ENCODE results near the gene SMIM27. TPM values are rescaled to one million over a fixed set of nuclear protein-coding genes. Genes with fewer than 3 reads are reported as not detected.

Gene SMIM27
- total RNA-seq, 1 donor from 2014 or later: 4.1 TPM

GRCh38 chr9:32579706-32580331 is 27.7 kb downstream of the SMIM27 start:
- H3K27me3 ChIP-seq (ENCODE audit: control insufficient read depth, insufficient read depth, low read length): no peaks in the 10 kb centered on the region
- no peak overlapping the region for H3K4me3 ChIP-seq (ENCODE audit: low read depth, low read length)
- no peak for DNase-seq (ENCODE audit: low read depth)
- no peaks in the 10 kb centered on the region for H3K36me3 ChIP-seq (ENCODE audit: control insufficient read depth, insufficient read depth, low read length)
- peak; percentile 93 for TF ChIP-seq CTCF (IDR thresholded peaks at IDR 0.05; ENCODE audit: insufficient read depth, low read length, poor library complexity, severe bottlenecking)

GRCh38 chr9:32580631-32581300 is 28.6 kb downstream of the SMIM27 start:
- no peaks in the 10 kb centered on the region for H3K36me3 ChIP-seq (ENCODE audit: control insufficient read depth, insufficient read depth, low read length)
- DNase-seq (ENCODE audit: low read depth): no peak
- no peak for TF ChIP-seq CTCF (IDR thresholded peaks at IDR 0.05; ENCODE audit: insufficient read depth, low read length, poor library complexity, severe bottlenecking)
- H3K27me3 ChIP-seq (ENCODE audit: control insufficient read depth, insufficient read depth, low read length): no peaks in the 10 kb centered on the region
- no peak overlapping the region for H3K4me3 ChIP-seq (ENCODE audit: low read depth, low read length)

- no peaks in the 10 kb centered on the region for H3K36me3 ChIP-seq (ENCODE audit: control insufficient read depth, insufficient read depth, low read length)
- no peak overlapping the region for H3K4me3 ChIP-seq (ENCODE audit: low read depth, low read length)
- TF ChIP-seq CTCF (IDR thresholded peaks at IDR 0.05; ENCODE audit: insufficient read depth, low read length, poor library complexity, severe bottlenecking): peak; percentile 61
- no peaks in the 10 kb centered on the region for H3K27me3 ChIP-seq (ENCODE audit: control insufficient read depth, insufficient read depth, low read length)
- DNase-seq (ENCODE audit: low read depth): peak; percentile 43
These were observed 29.5 kb downstream of the SMIM27 start for GRCh38 chr9:32581512-32582143.

- H3K27me3 ChIP-seq (ENCODE audit: control insufficient read depth, insufficient read depth, low read length): no peaks in the 10 kb centered on the region
- TF ChIP-seq CTCF (IDR thresholded peaks at IDR 0.05; ENCODE audit: insufficient read depth, low read length, poor library complexity, severe bottlenecking): no peak
- no peak for DNase-seq (ENCODE audit: low read depth)
- no peaks in the 10 kb centered on the region for H3K36me3 ChIP-seq (ENCODE audit: control insufficient read depth, insufficient read depth, low read length)
- no peak overlapping the region for H3K4me3 ChIP-seq (ENCODE audit: low read depth, low read length)
These were observed 32.7 kb downstream of the SMIM27 start for GRCh38 chr9:32584784-32585183.

DNA sequence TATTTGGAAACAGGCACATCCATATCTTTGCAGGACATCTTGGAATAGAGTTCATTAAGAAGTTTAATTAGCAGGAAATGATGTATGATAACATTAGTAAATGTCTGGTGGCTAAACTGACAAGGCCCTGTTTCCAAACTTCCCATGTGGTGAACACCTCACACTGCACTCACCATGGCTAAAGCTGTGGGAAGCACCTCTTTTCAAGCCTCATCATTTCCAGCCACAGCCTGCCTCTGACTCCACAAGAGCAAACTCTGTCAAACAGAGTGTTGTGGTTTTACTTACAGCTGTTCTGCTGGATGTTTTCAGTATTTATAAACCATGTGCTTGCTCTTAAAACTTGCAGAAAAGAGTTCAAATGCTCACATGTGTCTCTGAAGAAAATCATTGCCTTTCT is 35.8 kb downstream of the SMIM27 start:
- H3K4me3 ChIP-seq (ENCODE audit: low read depth, low read length): no peak overlapping the region
- H3K36me3 ChIP-seq (ENCODE audit: control insufficient read depth, insufficient read depth, low read length): no peaks in the 10 kb centered on the region
- H3K27me3 ChIP-seq (ENCODE audit: control insufficient read depth, insufficient read depth, low read length): no peaks in the 10 kb centered on the region
- DNase-seq (ENCODE audit: low read depth): no peak
- no peak for TF ChIP-seq CTCF (IDR thresholded peaks at IDR 0.05; ENCODE audit: insufficient read depth, low read length, poor library complexity, severe bottlenecking)

Measured in kidney epithelial cell (primary cell).